Muscle of back (tissue), 11 donors: ENCODE results near the gene BBOX1. TPM values are rescaled to one million over a fixed set of nuclear protein-coding genes. Genes with fewer than 3 reads are reported as not detected.
A peak's percentile ranks its signal among the peaks of the same experiment; 100 is the strongest.

Experiments
- DNase-seq, 3 donors: peaks; one replicate each; pipeline versions ENCODE4 v3.0.0 to v3.0.0-alpha.2; 2013
- polyA plus RNA-seq, 10 donors: library from polyadenylated mRNA; unstranded; fragments of 120-200 nt; gene quantifications; one replicate each; pipeline ENCODE4 v1.2.1, GENCODE V29; 2013; ENCODE audit not compliant: insufficient read length in 10 of 10

Gene BBOX1
- polyA plus RNA-seq, 10 donors, result 0.20 to 1.5 (median 0.41) TPM; not detected in 1

- no peak for DNase-seq
These were observed 15.2 kb upstream of the BBOX1 start for GRCh38 chr11:27025312-27025955.

DNA sequence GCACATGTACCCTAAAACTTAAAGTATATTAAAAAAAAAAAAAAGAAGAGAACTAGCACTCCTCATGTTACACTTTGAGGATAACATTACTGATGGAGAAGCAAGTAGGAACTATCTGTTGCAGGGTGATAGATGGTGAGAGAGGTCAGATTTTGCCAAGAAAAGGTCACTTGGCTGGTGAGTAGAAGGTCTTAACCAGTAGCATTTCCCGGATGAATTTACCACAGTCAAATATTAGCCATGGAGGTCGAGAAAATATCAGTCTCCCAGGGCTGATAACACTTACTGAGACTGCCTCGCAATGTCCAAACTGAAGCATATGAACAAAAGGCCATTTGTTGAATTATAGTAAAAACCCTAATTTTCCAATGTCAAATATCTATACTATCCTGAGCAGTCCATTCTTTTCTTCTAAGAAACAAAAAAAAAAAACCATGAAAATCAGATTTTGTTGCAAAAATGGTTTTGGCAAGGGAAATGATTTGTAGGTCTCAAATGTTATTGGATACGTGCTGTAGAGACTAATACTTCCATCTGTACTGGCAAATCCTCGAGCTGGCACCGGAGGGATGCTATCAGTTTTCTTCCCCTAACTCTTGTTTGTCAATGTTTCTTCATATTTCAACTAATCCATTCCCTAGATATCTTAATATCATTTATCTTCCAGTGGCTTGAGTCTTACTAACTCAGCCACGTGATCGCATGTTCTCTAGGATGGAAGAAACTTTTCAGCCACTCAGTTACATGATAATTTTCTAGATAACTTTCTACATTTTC lies 14.5 kb upstream of the BBOX1 start:
- DNase-seq, result peak in 1 of 3 donors; percentile 60

DNA sequence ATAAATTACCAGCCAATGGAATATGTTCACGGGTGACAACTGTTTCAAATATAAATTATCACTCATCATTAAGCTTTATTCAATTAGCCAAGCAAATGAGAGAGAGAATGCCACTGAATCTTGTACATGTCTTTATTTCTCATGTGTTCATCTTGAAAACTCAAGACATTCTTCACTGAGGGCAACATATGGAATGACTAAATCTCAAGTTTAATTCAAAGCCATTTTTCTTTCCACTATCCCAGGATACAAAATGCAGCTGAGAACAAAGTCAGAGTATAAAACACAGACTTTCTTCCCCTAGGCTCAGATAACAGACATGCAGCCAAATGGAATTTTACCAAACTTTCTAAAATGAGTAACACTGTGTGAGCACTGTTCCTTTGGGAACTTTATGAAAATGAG lies 12.1 kb upstream of the BBOX1 start:
- DNase-seq, result peak; percentile 79 to 92 (median 81)

DNA sequence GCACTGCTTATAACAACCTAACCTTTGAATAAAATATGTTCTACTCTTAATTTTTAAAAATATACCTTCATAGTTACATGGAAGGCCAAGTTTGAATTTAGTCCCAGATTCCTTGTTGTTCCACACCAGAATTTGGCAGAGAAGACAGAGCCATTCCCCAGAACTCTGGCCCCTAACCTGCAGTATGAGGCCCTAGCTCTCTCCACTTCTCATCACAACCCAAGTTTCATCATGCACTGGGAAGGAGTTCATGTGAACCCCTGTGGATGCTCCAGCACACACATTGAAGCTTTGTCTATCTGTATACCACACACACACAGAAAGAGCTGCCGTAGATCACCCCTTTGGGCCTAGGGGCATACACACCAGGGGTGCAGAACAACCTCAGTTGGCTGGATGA lies 10.6 kb upstream of the BBOX1 start:
- peak in 1 of 3 donors; percentile 74 for DNase-seq

GRCh38 chr11:27031754-27032153 lies 8.9 kb upstream of the BBOX1 start:
- DNase-seq, result no peak

DNA sequence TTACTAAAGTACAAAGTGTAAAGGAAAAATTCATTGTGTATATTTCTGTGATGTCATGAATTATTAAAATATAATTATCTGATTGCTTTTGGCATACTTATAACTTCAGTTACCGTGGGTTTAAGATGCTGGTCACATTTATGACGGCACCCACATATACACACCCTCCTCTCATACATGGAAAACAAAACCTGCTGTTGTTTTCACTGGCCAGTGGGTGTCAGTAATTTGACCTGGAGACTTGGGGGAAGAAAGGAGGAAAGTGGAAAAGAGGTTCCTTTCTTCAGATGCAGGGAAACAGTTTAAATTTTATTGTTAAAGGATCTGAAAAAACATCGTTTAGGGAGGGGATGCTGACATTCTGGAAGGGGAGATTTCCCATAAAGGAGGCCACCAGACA lies 742 bp upstream of the BBOX1 start:
- DNase-seq, result no peak

DNA sequence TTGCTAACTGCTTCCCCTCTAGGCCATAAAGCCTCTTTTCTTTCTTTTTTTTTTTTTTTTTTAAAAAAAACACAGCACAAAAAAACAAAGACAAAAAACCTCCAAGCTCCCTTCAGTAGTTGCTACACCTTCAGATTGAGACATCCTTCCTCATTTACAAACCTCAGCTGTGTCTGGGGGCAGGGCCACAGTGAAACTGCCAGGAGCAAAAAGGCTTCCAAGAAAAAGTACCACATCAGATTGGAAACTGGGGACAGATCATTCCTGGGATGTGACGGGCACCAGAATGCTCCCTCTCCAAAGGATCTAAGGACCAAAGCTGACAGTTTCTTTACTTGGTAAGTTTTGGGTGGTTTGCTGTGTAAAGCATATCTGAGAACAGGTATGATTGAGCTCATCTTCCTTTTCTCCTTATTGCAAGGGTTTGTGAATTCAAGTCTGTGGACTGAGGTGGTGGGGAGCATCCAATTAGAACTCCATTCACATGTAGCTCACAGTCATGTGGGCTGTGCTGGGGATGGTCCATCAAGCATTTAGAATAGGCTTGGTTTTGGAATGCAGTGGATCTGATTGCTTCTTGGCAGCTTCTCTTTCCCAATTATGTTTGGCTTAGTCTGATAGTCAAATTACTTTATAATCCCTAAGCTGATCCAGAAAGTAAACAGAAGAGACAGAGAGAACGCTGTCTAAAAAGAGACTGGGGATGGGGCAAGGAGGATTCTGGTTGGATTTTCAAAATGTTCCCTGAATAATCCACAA lies 705 bp downstream of the BBOX1 start:
- peak in 1 of 3 donors; percentile 61 for DNase-seq

- no peak for DNase-seq
These were observed 6.3 kb downstream of the BBOX1 start for GRCh38 chr11:27046956-27047355.

- no peak for DNase-seq
These were observed 12.1 kb downstream of the BBOX1 start for GRCh38 chr11:27052668-27053067.

DNA sequence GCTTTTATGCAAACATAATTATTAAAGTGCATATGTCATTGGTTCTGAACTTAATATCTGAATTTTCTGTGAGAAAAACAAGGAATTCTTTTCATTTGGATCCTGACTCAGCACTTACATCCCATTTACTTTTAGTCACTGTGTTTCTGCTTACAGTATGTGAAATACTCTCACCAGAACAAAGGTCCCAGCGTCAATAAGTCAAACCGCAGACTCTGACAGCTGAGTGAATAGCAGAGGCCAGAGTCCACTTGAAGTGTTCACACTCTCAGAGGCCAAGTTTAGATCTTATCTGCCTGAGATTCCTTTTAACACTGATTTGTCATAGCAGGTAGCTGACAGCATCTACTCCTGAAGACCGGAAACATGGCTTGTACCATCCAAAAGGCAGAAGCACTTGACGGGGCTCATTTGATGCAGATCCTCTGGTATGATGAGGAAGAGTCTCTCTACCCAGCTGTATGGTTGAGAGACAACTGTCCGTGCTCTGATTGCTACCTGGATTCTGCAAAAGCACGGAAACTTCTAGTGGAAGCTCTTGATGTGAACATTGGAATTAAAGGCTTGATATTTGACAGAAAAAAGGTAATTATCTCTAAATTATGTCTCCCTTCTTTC lies 14.6 kb downstream of the BBOX1 start:
- peak in 1 of 3 donors; percentile 20 for DNase-seq

- peak in 2 of 3 donors; percentile 57 to 73 for DNase-seq
These were observed 16.6 kb downstream of the BBOX1 start for GRCh38 chr11:27057091-27057780.

- DNase-seq, result no peak
These were observed 17.8 kb downstream of the BBOX1 start for GRCh38 chr11:27058456-27058855.

DNA sequence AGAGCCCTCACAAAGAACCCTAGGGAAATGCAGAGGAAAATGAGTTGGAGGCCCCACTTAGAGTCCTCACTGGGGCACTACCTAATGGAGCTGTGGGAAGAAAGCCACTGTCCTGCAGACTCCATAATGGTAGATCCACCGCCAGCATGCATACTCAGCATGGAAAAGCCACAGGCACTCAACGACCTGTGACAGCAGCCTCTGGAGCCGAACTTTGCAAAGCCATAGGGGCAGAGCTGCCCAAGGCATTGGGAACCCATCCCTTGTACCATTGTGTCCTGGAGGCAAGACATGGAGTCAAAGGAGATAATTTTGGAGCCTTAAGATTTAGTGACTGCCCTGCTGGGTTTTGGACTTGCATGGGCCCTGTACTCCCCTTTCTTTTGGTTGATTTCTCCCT lies 18.8 kb downstream of the BBOX1 start:
- no peak for DNase-seq

GRCh38 chr11:27060816-27061460 lies 20.3 kb downstream of the BBOX1 start:
- DNase-seq, result peak in 2 of 3 donors; percentile 71 to 74

- peak; percentile 71 to 90 (median 82) for DNase-seq
These were observed 20.8 kb downstream of the BBOX1 start for GRCh38 chr11:27061461-27061821.

GRCh38 chr11:27064086-27064485 lies 23.5 kb downstream of the BBOX1 start:
- DNase-seq, result peak in 2 of 3 donors; percentile 48 to 77

GRCh38 chr11:27075192-27075591 lies 34.6 kb downstream of the BBOX1 start:
- no peak for DNase-seq

DNA sequence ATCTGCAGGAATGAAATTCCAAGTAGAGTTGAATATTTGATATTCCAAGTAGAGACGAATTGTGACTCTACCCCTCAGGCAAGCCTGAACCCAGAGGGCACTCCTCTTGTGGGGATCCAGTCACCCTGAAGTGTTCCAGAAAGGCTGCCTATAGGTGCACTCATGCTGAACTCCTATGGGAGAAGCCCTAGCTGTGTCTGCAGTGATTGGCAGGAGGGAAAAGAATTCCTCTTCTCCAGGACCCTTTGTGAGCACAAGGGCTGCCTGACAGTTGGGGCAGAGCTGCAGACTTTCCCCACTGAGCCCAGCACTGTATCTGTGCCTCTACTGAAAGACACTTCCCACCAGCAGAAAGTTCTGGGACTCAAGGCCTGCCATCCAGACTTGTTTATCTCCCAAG lies 35.0 kb downstream of the BBOX1 start:
- no peak for DNase-seq

DNA sequence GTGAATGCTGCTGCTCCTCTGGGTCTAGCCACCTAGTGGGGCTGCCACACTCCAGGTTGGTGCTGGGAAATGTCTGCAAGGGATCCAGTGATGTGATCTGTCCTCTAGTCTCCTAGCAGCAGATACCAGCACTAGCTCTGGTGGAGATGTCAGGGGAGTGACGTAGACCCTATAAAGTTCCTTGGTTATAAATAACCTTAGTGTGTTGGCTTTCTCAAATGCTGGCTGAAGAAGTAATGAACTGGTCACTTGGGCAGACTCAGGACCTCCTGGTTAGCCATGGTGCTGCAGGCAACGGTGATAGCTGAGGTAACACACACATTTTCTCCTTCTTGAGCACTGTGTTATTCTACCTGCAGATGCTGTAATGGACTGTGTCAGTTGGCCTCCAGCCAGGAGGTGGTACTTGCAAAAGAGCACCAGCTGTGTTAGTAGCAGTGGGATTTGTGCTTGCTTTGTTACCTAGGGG lies 35.5 kb downstream of the BBOX1 start:
- DNase-seq, result no peak

DNA sequence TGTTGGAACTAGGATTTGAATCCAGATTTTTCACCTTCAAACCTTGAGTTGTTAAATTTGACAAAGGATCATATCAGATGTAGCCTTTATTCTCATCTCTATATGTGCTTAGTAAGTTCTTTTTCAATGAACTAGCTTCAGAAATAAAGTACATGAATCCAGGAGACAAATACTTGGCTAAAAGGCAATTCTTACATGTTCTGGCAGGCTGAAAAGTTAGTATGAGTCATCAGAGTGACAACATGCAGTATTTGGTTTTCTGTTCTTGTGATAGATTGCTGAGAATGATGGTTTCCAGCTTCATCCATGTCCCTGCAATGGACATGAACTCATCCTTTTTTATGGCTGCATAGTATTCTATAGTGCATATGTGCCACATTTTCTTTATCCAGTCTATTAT lies 40.4 kb downstream of the BBOX1 start:
- DNase-seq, result no peak

GRCh38 chr11:27083241-27083640 lies 42.6 kb downstream of the BBOX1 start:
- DNase-seq, result no peak
